Liver (tissue), 3 donors: ENCODE measurements around the gene SUPT5H.
A peak's percentile ranks its signal among the peaks of the same experiment; 100 is the strongest.

Experiments
- EGR1 ChIP-seq, 2 donors: IDR thresholded peaks; 2 replicates each; pipeline ENCODE4 v1.6.1; 2016 to 2018; ENCODE audit warnings: antibody characterized with exemption in 2 of 2, low read depth in 2 of 2
- FOXA1 ChIP-seq: IDR thresholded peaks from 2 replicates; pipeline ENCODE4 v1.6.1; 2016; ENCODE audit warnings: antibody characterized with exemption
- NR2F2 ChIP-seq: IDR thresholded peaks from 2 replicates; pipeline ENCODE4 v1.6.1; 2016; ENCODE audit warnings: antibody characterized with exemption
- SP1 ChIP-seq: IDR thresholded peaks from 2 replicates; pipeline ENCODE4 v1.6.1; 2018; ENCODE audit warnings: antibody characterized with exemption, mild to moderate bottlenecking
- TAF1 ChIP-seq: conservative IDR thresholded peaks from 2 replicates; pipeline ENCODE4 v1.6.1; 2016; ENCODE audit warnings: antibody characterized with exemption, mild to moderate bottlenecking
- YY1 ChIP-seq: IDR thresholded peaks from 2 replicates; pipeline ENCODE4 v1.6.1; 2016; ENCODE audit warnings: antibody characterized with exemption, mild to moderate bottlenecking
- TF ChIP-seq, protein P1 (sequence below): fragments of 150-350 bp; IDR thresholded peaks from 2 replicates; pipeline ENCODE4 v1.5.1; 2017; ENCODE audit warnings: improper control_type of control experiment, low read depth, low read length; ENCODE audit not compliant: missing input control
- TF ChIP-seq, protein P2 (sequence below): IDR thresholded peaks from 2 replicates; pipeline ENCODE4 v1.6.1; 2016; ENCODE audit warnings: antibody characterized with exemption, mild to moderate bottlenecking
- TF ChIP-seq, protein P3 (sequence below): IDR thresholded peaks from 2 replicates; pipeline ENCODE4 v1.6.1; 2016; ENCODE audit warnings: antibody characterized with exemption
- donor health status: healthy.
- donor health status: healthy.

DNA sequence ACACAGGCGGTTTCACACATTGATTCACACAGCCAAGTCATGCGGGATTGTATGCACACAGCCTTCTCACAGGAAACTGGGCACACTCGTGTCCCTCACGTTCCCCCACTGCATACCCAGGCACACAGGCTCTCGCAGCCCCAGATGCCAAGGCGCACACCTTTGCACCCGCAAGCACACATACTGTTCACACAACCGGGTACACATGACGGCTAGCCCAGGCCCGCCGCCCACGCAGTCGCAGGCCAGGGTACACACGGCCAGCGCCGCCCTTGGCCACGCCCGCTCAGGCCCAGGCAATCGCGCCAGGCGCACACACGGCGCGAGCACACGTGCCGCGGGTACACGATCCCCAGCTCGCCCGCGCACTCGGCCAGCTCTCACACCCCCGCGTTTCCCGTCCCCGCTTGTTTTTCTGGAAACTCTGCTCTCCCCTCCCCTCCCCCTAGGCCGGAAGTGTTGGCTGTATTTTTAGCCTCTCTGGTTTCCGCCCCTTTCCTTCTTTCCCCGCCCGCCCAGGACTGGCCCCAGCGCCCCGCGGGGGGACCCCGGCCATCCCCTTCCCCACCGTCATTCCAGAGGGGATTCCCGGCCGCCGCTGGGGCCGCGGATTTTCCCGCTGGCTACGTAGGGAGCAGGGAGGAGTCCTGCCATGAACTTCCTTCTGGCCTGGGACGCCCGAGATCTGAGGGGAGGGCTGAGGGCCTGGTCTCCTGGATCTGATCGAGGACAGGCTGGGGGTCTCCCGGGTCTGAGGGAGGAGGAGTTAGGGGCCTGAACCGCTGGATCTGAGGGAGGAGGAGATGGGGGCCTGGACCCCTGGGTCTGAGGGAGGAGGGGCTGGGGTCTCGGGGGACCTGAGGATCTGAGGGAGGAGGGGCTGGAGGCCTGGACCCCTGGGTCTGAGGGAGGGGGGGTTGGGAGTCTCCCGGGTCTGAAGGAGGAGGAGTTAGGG is 42.8 kb upstream of the SUPT5H start:
- TF ChIP-seq, protein P1, sequence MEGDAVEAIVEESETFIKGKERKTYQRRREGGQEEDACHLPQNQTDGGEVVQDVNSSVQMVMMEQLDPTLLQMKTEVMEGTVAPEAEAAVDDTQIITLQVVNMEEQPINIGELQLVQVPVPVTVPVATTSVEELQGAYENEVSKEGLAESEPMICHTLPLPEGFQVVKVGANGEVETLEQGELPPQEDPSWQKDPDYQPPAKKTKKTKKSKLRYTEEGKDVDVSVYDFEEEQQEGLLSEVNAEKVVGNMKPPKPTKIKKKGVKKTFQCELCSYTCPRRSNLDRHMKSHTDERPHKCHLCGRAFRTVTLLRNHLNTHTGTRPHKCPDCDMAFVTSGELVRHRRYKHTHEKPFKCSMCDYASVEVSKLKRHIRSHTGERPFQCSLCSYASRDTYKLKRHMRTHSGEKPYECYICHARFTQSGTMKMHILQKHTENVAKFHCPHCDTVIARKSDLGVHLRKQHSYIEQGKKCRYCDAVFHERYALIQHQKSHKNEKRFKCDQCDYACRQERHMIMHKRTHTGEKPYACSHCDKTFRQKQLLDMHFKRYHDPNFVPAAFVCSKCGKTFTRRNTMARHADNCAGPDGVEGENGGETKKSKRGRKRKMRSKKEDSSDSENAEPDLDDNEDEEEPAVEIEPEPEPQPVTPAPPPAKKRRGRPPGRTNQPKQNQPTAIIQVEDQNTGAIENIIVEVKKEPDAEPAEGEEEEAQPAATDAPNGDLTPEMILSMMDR = no peak
- TF ChIP-seq TAF1 (no peak), FOXA1 (no peak), YY1 (peak; percentile 57), EGR1 (IDR thresholded peaks at IDR 0.05; ENCODE audit: low read depth in 2 of 2) (peak; percentile 99), NR2F2 (no peak), SP1 (no peak)
- TF ChIP-seq, protein P2, sequence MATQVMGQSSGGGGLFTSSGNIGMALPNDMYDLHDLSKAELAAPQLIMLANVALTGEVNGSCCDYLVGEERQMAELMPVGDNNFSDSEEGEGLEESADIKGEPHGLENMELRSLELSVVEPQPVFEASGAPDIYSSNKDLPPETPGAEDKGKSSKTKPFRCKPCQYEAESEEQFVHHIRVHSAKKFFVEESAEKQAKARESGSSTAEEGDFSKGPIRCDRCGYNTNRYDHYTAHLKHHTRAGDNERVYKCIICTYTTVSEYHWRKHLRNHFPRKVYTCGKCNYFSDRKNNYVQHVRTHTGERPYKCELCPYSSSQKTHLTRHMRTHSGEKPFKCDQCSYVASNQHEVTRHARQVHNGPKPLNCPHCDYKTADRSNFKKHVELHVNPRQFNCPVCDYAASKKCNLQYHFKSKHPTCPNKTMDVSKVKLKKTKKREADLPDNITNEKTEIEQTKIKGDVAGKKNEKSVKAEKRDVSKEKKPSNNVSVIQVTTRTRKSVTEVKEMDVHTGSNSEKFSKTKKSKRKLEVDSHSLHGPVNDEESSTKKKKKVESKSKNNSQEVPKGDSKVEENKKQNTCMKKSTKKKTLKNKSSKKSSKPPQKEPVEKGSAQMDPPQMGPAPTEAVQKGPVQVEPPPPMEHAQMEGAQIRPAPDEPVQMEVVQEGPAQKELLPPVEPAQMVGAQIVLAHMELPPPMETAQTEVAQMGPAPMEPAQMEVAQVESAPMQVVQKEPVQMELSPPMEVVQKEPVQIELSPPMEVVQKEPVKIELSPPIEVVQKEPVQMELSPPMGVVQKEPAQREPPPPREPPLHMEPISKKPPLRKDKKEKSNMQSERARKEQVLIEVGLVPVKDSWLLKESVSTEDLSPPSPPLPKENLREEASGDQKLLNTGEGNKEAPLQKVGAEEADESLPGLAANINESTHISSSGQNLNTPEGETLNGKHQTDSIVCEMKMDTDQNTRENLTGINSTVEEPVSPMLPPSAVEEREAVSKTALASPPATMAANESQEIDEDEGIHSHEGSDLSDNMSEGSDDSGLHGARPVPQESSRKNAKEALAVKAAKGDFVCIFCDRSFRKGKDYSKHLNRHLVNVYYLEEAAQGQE = peak; percentile 74
- TF ChIP-seq, protein P3, sequence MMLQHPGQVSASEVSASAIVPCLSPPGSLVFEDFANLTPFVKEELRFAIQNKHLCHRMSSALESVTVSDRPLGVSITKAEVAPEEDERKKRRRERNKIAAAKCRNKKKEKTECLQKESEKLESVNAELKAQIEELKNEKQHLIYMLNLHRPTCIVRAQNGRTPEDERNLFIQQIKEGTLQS = no peak
